Spleen (tissue), 11 donors: ENCODE data around the gene UBQLN4. TPM values are rescaled to one million over a fixed set of nuclear protein-coding genes. Genes with fewer than 3 reads are reported as not detected.

ENCODE experiments used
- DNase-seq: peaks from one replicate; pipeline ENCODE4 v3.0.0-alpha.2; 2020
- H3K27ac ChIP-seq, 8 donors: fragments of 200-600 bp; sonication (generic) in 7 of 8; 1 replicate in 4 of 8; 2 replicates in 4 of 8; pipeline versions ENCODE4 v1.5.0 to v1.8.0; 2016 to 2021; ENCODE audit warnings: inconsistent platforms in 4 of 8, mild to moderate bottlenecking in 4 of 8, moderate library complexity in 1 of 8
- H3K27me3 ChIP-seq, 7 donors: fragments of 200-600 bp; sonication (generic) in 6 of 7; replicated peaks in 1 of 7; 1 replicate in 4 of 7; 2 replicates in 3 of 7; pipeline versions ENCODE4 v1.5.0 to v1.8.0; 2016 to 2021; ENCODE audit warnings: inconsistent platforms in 3 of 7, mild to moderate bottlenecking in 1 of 7
- H3K36me3 ChIP-seq, 6 donors: fragments of 200-600 bp; sonication (generic) in 5 of 6; 1 replicate in 4 of 6; 2 replicates in 2 of 6; pipeline versions ENCODE4 v1.5.0 to v1.8.0; 2016 to 2021; ENCODE audit warnings: inconsistent platforms in 2 of 6
- H3K4me1 ChIP-seq, 6 donors: fragments of 200-600 bp; sonication (generic) in 5 of 6; 1 replicate in 3 of 6; 2 replicates in 3 of 6; pipeline versions ENCODE4 v1.5.0 to v1.8.0; 2016 to 2021; ENCODE audit warnings: inconsistent platforms in 3 of 6
- H3K4me3 ChIP-seq, 8 donors: fragments of 200-600 bp; sonication (generic) in 7 of 8; 1 replicate in 4 of 8; 2 replicates in 4 of 8; pipeline versions ENCODE4 v1.5.0 to v1.8.0; 2016 to 2021; ENCODE audit warnings: inconsistent platforms in 4 of 8, mild to moderate bottlenecking in 4 of 8, moderate library complexity in 2 of 8
- H3K9me3 ChIP-seq, 8 donors: fragments of 200-600 bp; sonication (generic) in 7 of 8; 1 replicate in 4 of 8; 2 replicates in 4 of 8; pipeline versions ENCODE4 v1.5.0 to v1.8.0; 2016 to 2021; ENCODE audit warnings: inconsistent platforms in 4 of 8
- POLR2A ChIP-seq, 3 donors: fragments of 450-650 bp; IDR thresholded peaks; one replicate each; pipeline ENCODE4 v1.5.1; 2017; ENCODE audit warnings: antibody characterized with exemption in 3 of 3, mild to moderate bottlenecking in 1 of 3
- POLR2AphosphoS5 ChIP-seq, 3 donors: sonication (generic); formaldehyde crosslinking; IDR thresholded peaks; one replicate each; pipeline ENCODE4 v1.5.1; 2017; ENCODE audit warnings: antibody characterized with exemption in 3 of 3
- WGBS, 5 donors: extraction: QIAGEN DNeasy Blood & Tissue Kit in 3 of 5; methylation state at CpG; one replicate each; pipeline versions ENCODE4 v1.1.5 to v1.1.7; 2013 to 2018; 5-methylcytosine and 5-hydroxymethylcytosine counted together
- intact Hi-C: fragments of 100-400 bp; cut with DNase I; formaldehyde crosslinking; loops from one replicate; pipeline ENCODE4 v1.15.0; 2023; ENCODE audit warnings: low total_unique reads
- polyA plus RNA-seq, 3 donors: library from polyadenylated mRNA; stranded (reverse); fragments of 200-250 nt; gene quantifications; one replicate each; pipeline ENCODE4 v1.2.1, GENCODE V29; 2013
- total RNA-seq, 7 donors: library from RNA; depleted of rRNA in 3 of 7; stranded (reverse); fragments of >200 nt in 3 of 7; fragmentation: NEBNext Ultra II Directional in 4 of 7; extraction: Animal tissue kit (Norgen Biotek cat#: 25700) in 4 of 7; gene quantifications; one replicate each; pipeline versions ENCODE4 v1.1.0 to v1.2.1, GENCODE V29; 2016 to 2021
- TF ChIP-seq, protein P1 (sequence below), 11 experiments: fragments of 200-600 bp in 7 of 11; fragments of 450-650 bp in 4 of 11; sonication (generic) in 4 of 11; IDR thresholded peaks in 8 of 11; conservative IDR thresholded peaks in 3 of 11; 1 replicate in 7 of 11; 2 replicates in 4 of 11; pipeline versions ENCODE4 v1.4.0 to v1.8.0; 2016 to 2021; ENCODE audit warnings: antibody characterized with exemption in 11 of 11, inconsistent platforms in 4 of 11, mild to moderate bottlenecking in 1 of 11
- donor health status: healthy with polysubstance abuse.
- donor health status: DM: no; HTN: no; CAD: no; lungs with moderate emphysema.
- donor health status: DM: no; HTN: no; CAD: no.
- donor health status: Bipolar disorder and iron deficiency.
- donor health status: healthy.
- donor health status: DM: no; HTN: no; CAD: no.
- donor health status: DM: yes; HTN: yes; CAD: no.

The UBQLN4 gene
- total and polyA plus RNA-seq, 10 donors, result 11.2 to 26.4 (median 19.5) TPM

DNA sequence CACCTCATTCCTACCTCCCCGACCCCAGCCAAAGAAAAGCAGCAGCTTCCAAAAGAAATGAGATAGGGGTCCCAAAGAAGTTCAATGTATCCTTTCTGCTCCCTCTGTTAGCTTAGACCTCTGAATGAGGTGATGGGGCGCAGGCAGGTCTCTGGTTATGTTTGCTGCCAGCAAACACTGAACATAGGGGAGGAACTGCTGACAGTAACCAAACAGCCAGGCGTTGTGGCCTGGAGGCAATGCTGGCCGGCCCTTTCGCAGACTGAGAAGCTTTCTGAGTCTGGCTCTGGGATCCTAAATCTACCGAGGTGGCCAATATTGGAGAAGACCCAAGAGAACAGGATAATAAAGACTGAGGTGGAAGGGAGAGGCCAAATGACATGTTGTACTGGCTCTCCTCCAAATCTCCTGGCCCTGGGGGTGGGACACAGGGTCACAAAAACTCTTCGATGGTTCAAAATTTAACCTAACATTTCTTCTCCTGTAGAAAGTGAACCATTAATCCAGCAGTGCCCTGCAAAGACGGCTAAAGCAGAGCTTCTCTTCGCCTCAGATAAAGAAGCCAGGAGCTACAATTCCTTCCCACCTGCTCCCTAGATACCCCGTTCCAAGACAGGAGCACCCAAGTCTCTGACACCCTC lies 52.5 kb downstream of the UBQLN4 start:
- Histone ChIP-seq H3K4me3 (no peak overlapping the region), H3K27me3 (no peaks in the 10 kb centered on the region), H3K27ac (no peak overlapping the region), H3K9me3 (no peaks in the 10 kb centered on the region), H3K4me1 (peaks cover 0 to 11% (median 0%) of the 10 kb centered on the region in 6 donors), H3K36me3 (peaks cover 0 to 2% (median 0%) of the 10 kb centered on the region in 6 donors)
- 88 to 92% (median 91%) methylated on average over 10 of the region's 10 CpGs for WGBS, 5 donors
- TF ChIP-seq, protein P1, sequence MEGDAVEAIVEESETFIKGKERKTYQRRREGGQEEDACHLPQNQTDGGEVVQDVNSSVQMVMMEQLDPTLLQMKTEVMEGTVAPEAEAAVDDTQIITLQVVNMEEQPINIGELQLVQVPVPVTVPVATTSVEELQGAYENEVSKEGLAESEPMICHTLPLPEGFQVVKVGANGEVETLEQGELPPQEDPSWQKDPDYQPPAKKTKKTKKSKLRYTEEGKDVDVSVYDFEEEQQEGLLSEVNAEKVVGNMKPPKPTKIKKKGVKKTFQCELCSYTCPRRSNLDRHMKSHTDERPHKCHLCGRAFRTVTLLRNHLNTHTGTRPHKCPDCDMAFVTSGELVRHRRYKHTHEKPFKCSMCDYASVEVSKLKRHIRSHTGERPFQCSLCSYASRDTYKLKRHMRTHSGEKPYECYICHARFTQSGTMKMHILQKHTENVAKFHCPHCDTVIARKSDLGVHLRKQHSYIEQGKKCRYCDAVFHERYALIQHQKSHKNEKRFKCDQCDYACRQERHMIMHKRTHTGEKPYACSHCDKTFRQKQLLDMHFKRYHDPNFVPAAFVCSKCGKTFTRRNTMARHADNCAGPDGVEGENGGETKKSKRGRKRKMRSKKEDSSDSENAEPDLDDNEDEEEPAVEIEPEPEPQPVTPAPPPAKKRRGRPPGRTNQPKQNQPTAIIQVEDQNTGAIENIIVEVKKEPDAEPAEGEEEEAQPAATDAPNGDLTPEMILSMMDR (IDR thresholded peaks at IDR 0.05 in 8 of 11, conservative IDR thresholded peaks at IDR 0.05 in 3 of 11), result no peak
- TF ChIP-seq POLR2AphosphoS5 (IDR thresholded peaks at IDR 0.05) (no peak), POLR2A (IDR thresholded peaks at IDR 0.05) (no peak)
- intact Hi-C loops, result no loop called here
- no peak for DNase-seq

- no peaks in the 10 kb centered on the region for H3K36me3 ChIP-seq
- no peaks in the 10 kb centered on the region for H3K9me3 ChIP-seq
- 72 to 83% (median 81%) methylated on average over 1 of the region's 1 CpG for WGBS, 5 donors
- DNase-seq, result no peak
- H3K4me1 ChIP-seq, result peaks cover 0 to 4% (median 0%) of the 10 kb centered on the region in 6 donors
- H3K4me3 ChIP-seq, result no peak overlapping the region
- H3K27me3 ChIP-seq, result no peaks in the 10 kb centered on the region
- intact Hi-C loops, result no loop called here
- TF ChIP-seq POLR2AphosphoS5 (IDR thresholded peaks at IDR 0.05), result no peak
- TF ChIP-seq POLR2A (IDR thresholded peaks at IDR 0.05), result no peak
- TF ChIP-seq, protein P1 (IDR thresholded peaks at IDR 0.05 in 8 of 11, conservative IDR thresholded peaks at IDR 0.05 in 3 of 11), result no peak
- no peak overlapping the region for H3K27ac ChIP-seq
These were observed 53.6 kb downstream of the UBQLN4 start for GRCh38 chr1:155999964-156000363.

- 36 to 55% (median 50%) methylated on average over 2 of the region's 2 CpGs for WGBS, 5 donors
- H3K36me3 ChIP-seq, result no peaks in the 10 kb centered on the region
- no peaks in the 10 kb centered on the region for H3K27me3 ChIP-seq
- peaks cover 0 to 6% (median 1%) of the 10 kb centered on the region in 6 donors for H3K4me1 ChIP-seq
- no peak overlapping the region for H3K27ac ChIP-seq
- no peak overlapping the region for H3K4me3 ChIP-seq
- DNase-seq, result no peak
- intact Hi-C loops, result no loop called here
- TF ChIP-seq, protein P1 (IDR thresholded peaks at IDR 0.05 in 8 of 11, conservative IDR thresholded peaks at IDR 0.05 in 3 of 11), result no peak
- TF ChIP-seq POLR2AphosphoS5 (IDR thresholded peaks at IDR 0.05), result no peak
- TF ChIP-seq POLR2A (IDR thresholded peaks at IDR 0.05), result no peak
- no peaks in the 10 kb centered on the region for H3K9me3 ChIP-seq
These were observed 57.4 kb downstream of the UBQLN4 start for GRCh38 chr1:155996166-155996565.

- Histone ChIP-seq H3K4me3 (no peak overlapping the region), H3K9me3 (no peaks in the 10 kb centered on the region), H3K27ac (no peak overlapping the region), H3K27me3 (no peaks in the 10 kb centered on the region), H3K36me3 (no peaks in the 10 kb centered on the region), H3K4me1 (peaks cover 9 to 32% (median 23%) of the 10 kb centered on the region in 6 donors)
- no peak for TF ChIP-seq POLR2A (IDR thresholded peaks at IDR 0.05)
- no peak for TF ChIP-seq POLR2AphosphoS5 (IDR thresholded peaks at IDR 0.05)
- TF ChIP-seq, protein P1 (IDR thresholded peaks at IDR 0.05 in 8 of 11, conservative IDR thresholded peaks at IDR 0.05 in 3 of 11), result no peak
- WGBS, 5 donors, result 71 to 87% (median 84%) methylated on average over 3 of the region's 3 CpGs
- intact Hi-C loops, result no loop called here
- DNase-seq, result no peak
These were observed 60.0 kb downstream of the UBQLN4 start for GRCh38 chr1:155993595-155993994.
